ENCODE data around the gene KCNIP2.

DNA sequence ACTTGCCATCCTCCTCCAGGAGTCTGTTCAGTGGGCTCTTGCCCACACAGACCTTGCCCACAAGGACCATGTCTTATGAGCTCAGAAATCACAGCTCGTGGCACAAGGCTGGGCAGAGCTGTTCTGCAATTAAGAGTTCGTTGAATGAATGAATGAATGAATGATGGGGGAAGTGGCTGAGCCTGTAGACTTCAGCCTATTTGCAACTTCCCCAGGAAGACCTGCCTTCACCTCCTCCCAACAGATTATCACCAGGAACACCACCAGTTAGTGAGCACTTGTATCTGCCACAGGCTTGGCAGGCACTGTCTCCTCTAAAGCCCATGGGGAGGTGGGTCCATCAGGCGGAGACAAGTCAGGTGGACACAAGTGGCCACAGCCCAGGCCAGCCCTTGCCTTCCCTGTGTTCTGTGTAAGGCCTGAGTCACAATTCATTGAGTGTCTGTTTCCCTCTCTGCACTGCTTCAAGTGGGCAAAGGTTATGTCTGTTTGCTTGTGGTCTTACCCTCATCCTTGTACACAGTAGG is 65.9 kb downstream of the KCNIP2 start:
- no peak for TF ChIP-seq POLR2A (IDR thresholded peaks at IDR 0.05)
- TF ChIP-seq, protein P1, sequence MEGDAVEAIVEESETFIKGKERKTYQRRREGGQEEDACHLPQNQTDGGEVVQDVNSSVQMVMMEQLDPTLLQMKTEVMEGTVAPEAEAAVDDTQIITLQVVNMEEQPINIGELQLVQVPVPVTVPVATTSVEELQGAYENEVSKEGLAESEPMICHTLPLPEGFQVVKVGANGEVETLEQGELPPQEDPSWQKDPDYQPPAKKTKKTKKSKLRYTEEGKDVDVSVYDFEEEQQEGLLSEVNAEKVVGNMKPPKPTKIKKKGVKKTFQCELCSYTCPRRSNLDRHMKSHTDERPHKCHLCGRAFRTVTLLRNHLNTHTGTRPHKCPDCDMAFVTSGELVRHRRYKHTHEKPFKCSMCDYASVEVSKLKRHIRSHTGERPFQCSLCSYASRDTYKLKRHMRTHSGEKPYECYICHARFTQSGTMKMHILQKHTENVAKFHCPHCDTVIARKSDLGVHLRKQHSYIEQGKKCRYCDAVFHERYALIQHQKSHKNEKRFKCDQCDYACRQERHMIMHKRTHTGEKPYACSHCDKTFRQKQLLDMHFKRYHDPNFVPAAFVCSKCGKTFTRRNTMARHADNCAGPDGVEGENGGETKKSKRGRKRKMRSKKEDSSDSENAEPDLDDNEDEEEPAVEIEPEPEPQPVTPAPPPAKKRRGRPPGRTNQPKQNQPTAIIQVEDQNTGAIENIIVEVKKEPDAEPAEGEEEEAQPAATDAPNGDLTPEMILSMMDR (IDR thresholded peaks at IDR 0.05): no peak

All from Peyer's patch (tissue), 4 donors.